ENCODE measurements around the gene TRERF1.

DNA sequence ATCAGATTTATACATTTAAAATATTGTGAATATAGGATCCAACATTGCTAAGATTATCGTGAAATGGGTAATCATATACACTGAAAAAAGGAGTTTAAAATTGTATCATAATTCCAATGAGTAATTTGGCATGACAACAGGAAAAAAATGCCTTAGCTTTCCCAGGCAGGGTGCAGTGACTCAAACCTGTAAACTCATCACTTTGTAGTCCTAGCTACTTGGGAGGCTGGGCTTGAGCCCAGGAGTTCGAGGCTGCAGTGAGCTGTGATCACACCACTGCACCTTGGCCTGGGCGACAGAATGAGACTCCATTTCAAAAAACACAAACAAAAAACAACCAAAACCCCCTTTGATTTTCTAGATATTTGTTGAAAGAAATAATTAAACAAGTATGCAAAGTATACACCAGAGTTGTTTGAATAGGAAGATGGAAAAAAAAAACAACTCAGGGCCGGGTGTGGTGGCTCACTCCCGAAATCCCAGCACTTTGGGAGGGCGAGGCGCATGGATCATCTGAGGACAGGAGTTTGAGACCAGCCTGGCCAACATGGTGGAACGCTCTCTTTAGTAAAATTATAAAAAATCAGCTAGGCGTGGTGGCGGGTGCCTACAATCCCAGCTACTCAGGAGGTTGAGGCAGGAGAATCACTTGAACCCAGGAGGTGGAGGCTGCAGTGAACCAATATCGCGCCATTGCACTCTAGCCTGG lies 98.7 kb downstream of the TRERF1 start:
- TF ChIP-seq BHLHE40 (IDR thresholded peaks at IDR 0.05; ENCODE audit: low read depth, low read length) (no peak), CEBPB (IDR thresholded peaks at IDR 0.05; ENCODE audit: low read depth, low read length) (no peak), RAD21 (IDR thresholded peaks at IDR 0.05; ENCODE audit: low read length) (no peak), POLR2A (IDR thresholded peaks at IDR 0.05; ENCODE audit: low read depth, low read length) (no peak), FOS (IDR thresholded peaks at IDR 0.05; ENCODE audit: low read depth, low read length) (peak; percentile 16; the same call in 1 of the 2 replicates), RCOR1 (IDR thresholded peaks at IDR 0.05; ENCODE audit: insufficient replicate concordance, low read length) (peak; percentile 80), CHD1 (IDR thresholded peaks at IDR 0.05; ENCODE audit: low read depth, low read length) (no peak)
- TF ChIP-seq, protein P1, sequence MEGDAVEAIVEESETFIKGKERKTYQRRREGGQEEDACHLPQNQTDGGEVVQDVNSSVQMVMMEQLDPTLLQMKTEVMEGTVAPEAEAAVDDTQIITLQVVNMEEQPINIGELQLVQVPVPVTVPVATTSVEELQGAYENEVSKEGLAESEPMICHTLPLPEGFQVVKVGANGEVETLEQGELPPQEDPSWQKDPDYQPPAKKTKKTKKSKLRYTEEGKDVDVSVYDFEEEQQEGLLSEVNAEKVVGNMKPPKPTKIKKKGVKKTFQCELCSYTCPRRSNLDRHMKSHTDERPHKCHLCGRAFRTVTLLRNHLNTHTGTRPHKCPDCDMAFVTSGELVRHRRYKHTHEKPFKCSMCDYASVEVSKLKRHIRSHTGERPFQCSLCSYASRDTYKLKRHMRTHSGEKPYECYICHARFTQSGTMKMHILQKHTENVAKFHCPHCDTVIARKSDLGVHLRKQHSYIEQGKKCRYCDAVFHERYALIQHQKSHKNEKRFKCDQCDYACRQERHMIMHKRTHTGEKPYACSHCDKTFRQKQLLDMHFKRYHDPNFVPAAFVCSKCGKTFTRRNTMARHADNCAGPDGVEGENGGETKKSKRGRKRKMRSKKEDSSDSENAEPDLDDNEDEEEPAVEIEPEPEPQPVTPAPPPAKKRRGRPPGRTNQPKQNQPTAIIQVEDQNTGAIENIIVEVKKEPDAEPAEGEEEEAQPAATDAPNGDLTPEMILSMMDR (conservative IDR thresholded peaks at IDR 0.05; ENCODE audit: low read depth, low read length): no peak
- TF ChIP-seq, protein P2, sequence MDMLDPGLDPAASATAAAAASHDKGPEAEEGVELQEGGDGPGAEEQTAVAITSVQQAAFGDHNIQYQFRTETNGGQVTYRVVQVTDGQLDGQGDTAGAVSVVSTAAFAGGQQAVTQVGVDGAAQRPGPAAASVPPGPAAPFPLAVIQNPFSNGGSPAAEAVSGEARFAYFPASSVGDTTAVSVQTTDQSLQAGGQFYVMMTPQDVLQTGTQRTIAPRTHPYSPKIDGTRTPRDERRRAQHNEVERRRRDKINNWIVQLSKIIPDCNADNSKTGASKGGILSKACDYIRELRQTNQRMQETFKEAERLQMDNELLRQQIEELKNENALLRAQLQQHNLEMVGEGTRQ (IDR thresholded peaks at IDR 0.05; ENCODE audit: low read depth, low read length): no peak

Measured in IMR-90 (cell line).